ENCODE results near the gene BBS9.

Gene BBS9

GRCh38 chr7:33128631-33128989, 754 bp upstream of the BBS9 start:
- DNase-seq = no peak

- DNase-seq = no peak
These were observed 416 bp downstream of the BBS9 start for GRCh38 chr7:33129806-33130153.

GRCh38 chr7:33130184-33130583, 820 bp downstream of the BBS9 start:
- no peak for DNase-seq

- DNase-seq = no peak
These were observed 7.7 kb downstream of the BBS9 start for GRCh38 chr7:33137103-33137502.

GRCh38 chr7:33142585-33142984, 13.2 kb downstream of the BBS9 start:
- DNase-seq = no peak

GRCh38 chr7:33143996-33144718, 14.8 kb downstream of the BBS9 start:
- DNase-seq = no peak

- no peak for DNase-seq
These were observed 15.8 kb downstream of the BBS9 start for GRCh38 chr7:33145156-33145555.

- DNase-seq = no peak
These were observed 22.7 kb downstream of the BBS9 start for GRCh38 chr7:33152087-33152486.

GRCh38 chr7:33155811-33156210, 26.4 kb downstream of the BBS9 start:
- no peak for DNase-seq

- no peak for DNase-seq
These were observed 27.1 kb downstream of the BBS9 start for GRCh38 chr7:33156441-33156840.

GRCh38 chr7:33157311-33157710, 27.9 kb downstream of the BBS9 start:
- DNase-seq = no peak

GRCh38 chr7:33157781-33158180, 28.4 kb downstream of the BBS9 start:
- DNase-seq = no peak

GRCh38 chr7:33177876-33178275, 48.5 kb downstream of the BBS9 start:
- DNase-seq = no peak

GRCh38 chr7:33179519-33179918, 50.2 kb downstream of the BBS9 start:
- no peak for DNase-seq

- DNase-seq = no peak
These were observed 54.1 kb downstream of the BBS9 start for GRCh38 chr7:33183504-33183903.

- no peak for DNase-seq
These were observed 55.5 kb downstream of the BBS9 start for GRCh38 chr7:33184828-33185227.

- no peak for DNase-seq
These were observed 56.4 kb downstream of the BBS9 start for GRCh38 chr7:33185786-33186185.

GRCh38 chr7:33186192-33186591, 56.8 kb downstream of the BBS9 start:
- no peak for DNase-seq

- DNase-seq = no peak
These were observed 61.4 kb downstream of the BBS9 start for GRCh38 chr7:33190688-33191304.

- DNase-seq = no peak
These were observed 62.0 kb downstream of the BBS9 start for GRCh38 chr7:33191340-33191739.

GRCh38 chr7:33192695-33193291, 63.4 kb downstream of the BBS9 start:
- DNase-seq = no peak

GRCh38 chr7:33193308-33193864, 64.0 kb downstream of the BBS9 start:
- no peak for DNase-seq

GRCh38 chr7:33195264-33195663, 65.9 kb downstream of the BBS9 start:
- DNase-seq = no peak

GRCh38 chr7:33196221-33196620, 66.9 kb downstream of the BBS9 start:
- DNase-seq = no peak
